Loucy (cell line): ENCODE results near the gene NKPD1.

Experiments used
- H2AFZ ChIP-seq: fragments of 200-600 bp; sonication (generic); 2 replicates; pipeline ENCODE4 v1.6.0; 2016; ENCODE audit warnings: antibody characterized with exemption, mild to moderate bottlenecking, low read length, moderate library complexity
- H3F3A ChIP-seq: fragments of 200-600 bp; 2 replicates; pipeline ENCODE4 v1.6.0; 2016; ENCODE audit warnings: antibody characterized with exemption, low read depth, mild to moderate bottlenecking
- H3K27me3 ChIP-seq: fragments of 200-600 bp; sonication (generic); 2 replicates; pipeline ENCODE4 v1.6.1; 2014; ENCODE audit warnings: low read length, mild to moderate bottlenecking; ENCODE audit not compliant: insufficient read depth, poor library complexity, severe bottlenecking
- H3K36me3 ChIP-seq: fragments of 200-600 bp; sonication (generic); 2 replicates; pipeline ENCODE4 v1.6.1; 2016; ENCODE audit warnings: low read length; ENCODE audit not compliant: insufficient read depth
- H3K4me1 ChIP-seq: fragments of 200-600 bp; sonication (generic); 2 replicates; pipeline ENCODE4 v1.5.1; 2014; ENCODE audit warnings: low read length, mild to moderate bottlenecking; ENCODE audit not compliant: insufficient read depth, poor library complexity, severe bottlenecking
- H3K4me2 ChIP-seq: fragments of 200-600 bp; sonication (generic); 2 replicates; pipeline ENCODE4 v1.6.0; 2014; ENCODE audit warnings: antibody characterized with exemption, low read length, low read depth, mild to moderate bottlenecking; ENCODE audit not compliant: poor library complexity, severe bottlenecking
- H3K4me3 ChIP-seq: fragments of 200-600 bp; sonication (generic); 2 replicates; pipeline ENCODE4 v1.5.1; 2014; ENCODE audit warnings: low read length, mild to moderate bottlenecking, mixed read lengths; ENCODE audit not compliant: poor library complexity, severe bottlenecking
- H3K79me2 ChIP-seq: fragments of 200-600 bp; sonication (generic); 2 replicates; pipeline ENCODE4 v1.6.1; 2014; ENCODE audit warnings: low read length; ENCODE audit not compliant: insufficient read depth
- H3K9ac ChIP-seq: fragments of 200-600 bp; sonication (generic); 2 replicates; pipeline ENCODE4 v1.6.0; 2014; ENCODE audit warnings: mild to moderate bottlenecking, low read depth, low read length, moderate library complexity; ENCODE audit not compliant: poor library complexity, severe bottlenecking
- H3K9me2 ChIP-seq: fragments of 200-600 bp; sonication (generic); replicated peaks from 2 replicates; pipeline ENCODE4 v1.6.1; 2016; ENCODE audit warnings: low read depth, low read length, mixed read lengths
- H3K9me3 ChIP-seq: fragments of 200-600 bp; sonication (generic); 2 replicates; pipeline ENCODE4 v1.6.1; 2014; ENCODE audit warnings: mild to moderate bottlenecking, antibody characterized with exemption, low read length, low read depth; ENCODE audit not compliant: insufficient read depth
- H4K20me1 ChIP-seq: fragments of 200-600 bp; sonication (generic); 2 replicates; pipeline ENCODE4 v1.6.0; 2014; ENCODE audit warnings: antibody characterized with exemption, low read length, mild to moderate bottlenecking; ENCODE audit not compliant: insufficient read depth, poor library complexity, severe bottlenecking
- CTCF ChIP-seq: fragments of 200-600 bp; sonication (generic); conservative IDR thresholded peaks from 2 replicates; pipeline ENCODE4 v1.5.1; 2014; ENCODE audit warnings: mild to moderate bottlenecking, antibody characterized with exemption, low read length
- EZH2phosphoT487 ChIP-seq: fragments of 200-600 bp; IDR thresholded peaks from 2 replicates; pipeline ENCODE4 v1.6.1; 2018; ENCODE audit warnings: antibody characterized with exemption, mild to moderate bottlenecking, moderate library complexity, borderline replicate concordance

Gene NKPD1

GRCh38 chr19:45150180-45150579 lies 10.6 kb downstream of the NKPD1 start:
- no peaks in the 10 kb centered on the region for H3K4me1 ChIP-seq
- H3K79me2 ChIP-seq = no peaks in the 10 kb centered on the region
- no peaks in the 10 kb centered on the region for H3K9me3 ChIP-seq
- no peaks in the 10 kb centered on the region for H4K20me1 ChIP-seq
- H3K27me3 ChIP-seq = no peaks in the 10 kb centered on the region
- H3F3A ChIP-seq = no peaks in the 10 kb centered on the region
- TF ChIP-seq CTCF (no peak), EZH2phosphoT487 (no peak)
- no peak overlapping the region for H2AFZ ChIP-seq
- no peaks in the 10 kb centered on the region for H3K9me2 ChIP-seq
- no peak overlapping the region for H3K4me2 ChIP-seq
- no peak overlapping the region for H3K4me3 ChIP-seq
- H3K36me3 ChIP-seq = no peaks in the 10 kb centered on the region; the same call in 1 of the 2 replicates
- H3K9ac ChIP-seq = no peak overlapping the region

GRCh38 chr19:45149129-45149528 lies 11.7 kb downstream of the NKPD1 start:
- Histone ChIP-seq H3K4me1 (no peaks in the 10 kb centered on the region), H3K9me2 (no peaks in the 10 kb centered on the region), H3K79me2 (no peaks in the 10 kb centered on the region), H3F3A (no peaks in the 10 kb centered on the region), H2AFZ (no peak overlapping the region), H3K36me3 (peaks cover 9% of the 10 kb centered on the region; the same call in 1 of the 2 replicates), H3K27me3 (no peaks in the 10 kb centered on the region), H4K20me1 (no peaks in the 10 kb centered on the region), H3K4me3 (no peak overlapping the region), H3K4me2 (no peak overlapping the region), H3K9ac (no peak overlapping the region), H3K9me3 (no peaks in the 10 kb centered on the region)
- TF ChIP-seq EZH2phosphoT487 (no peak), CTCF (no peak)

GRCh38 chr19:45147835-45148676 lies 12.7 kb downstream of the NKPD1 start:
- peaks cover 10% of the 10 kb centered on the region; the same call in 1 of the 2 replicates for H3K36me3 ChIP-seq
- H2AFZ ChIP-seq = no peak overlapping the region
- H3K9me2 ChIP-seq = no peaks in the 10 kb centered on the region
- no peaks in the 10 kb centered on the region for H4K20me1 ChIP-seq
- no peak overlapping the region for H3K4me3 ChIP-seq
- H3K9me3 ChIP-seq = no peaks in the 10 kb centered on the region
- H3K4me1 ChIP-seq = no peaks in the 10 kb centered on the region
- no peak overlapping the region for H3K9ac ChIP-seq
- H3K4me2 ChIP-seq = no peak overlapping the region
- no peak for TF ChIP-seq EZH2phosphoT487
- TF ChIP-seq CTCF = no peak
- no peaks in the 10 kb centered on the region for H3F3A ChIP-seq
- no peaks in the 10 kb centered on the region for H3K27me3 ChIP-seq
- H3K79me2 ChIP-seq = no peaks in the 10 kb centered on the region
